H9 (cell line): Measurements from ENCODE around the gene GPC6. TPM values are rescaled to one million over a fixed set of nuclear protein-coding genes. Genes with fewer than 3 reads are reported as not detected.

Experiments used
- DNase-seq: peaks from one replicate; pipeline ENCODE4 v3.0.0-alpha.2; 2017
- H2AFZ ChIP-seq: one replicate; pipeline ENCODE4 v1.6.1; 2013; ENCODE audit warnings: mild to moderate bottlenecking, low read length, control low read depth, moderate library complexity
- H2AK5ac ChIP-seq: 2 replicates; pipeline ENCODE4 v1.6.1; 2013; ENCODE audit warnings: low read length, control low read depth, mixed read lengths; ENCODE audit not compliant: insufficient read length
- H2BK120ac ChIP-seq: one replicate; pipeline ENCODE4 v1.6.1; 2013; ENCODE audit warnings: low read depth, mild to moderate bottlenecking, low read length, control low read depth, inconsistent platforms; ENCODE audit not compliant: poor library complexity, severe bottlenecking
- H2BK12ac ChIP-seq: 2 replicates; pipeline ENCODE4 v1.6.1; 2013; ENCODE audit warnings: low read length, control low read depth, mixed read lengths, low read depth; ENCODE audit not compliant: insufficient read length
- H2BK15ac ChIP-seq: 2 replicates; pipeline ENCODE4 v1.6.1; 2013; ENCODE audit warnings: low read depth, low read length, control low read depth
- H2BK20ac ChIP-seq: one replicate; pipeline ENCODE4 v1.6.1; 2013; ENCODE audit warnings: low read depth, mild to moderate bottlenecking, low read length, control low read depth, inconsistent platforms; ENCODE audit not compliant: poor library complexity, severe bottlenecking
- H2BK5ac ChIP-seq: 2 replicates; pipeline ENCODE4 v1.6.1; 2013; ENCODE audit warnings: low read length, control low read depth, mixed read lengths; ENCODE audit not compliant: insufficient read length
- H3K14ac ChIP-seq: 2 replicates; pipeline ENCODE4 v1.6.1; 2013; ENCODE audit warnings: low read length, control low read depth; ENCODE audit not compliant: insufficient read depth
- H3K18ac ChIP-seq: 2 replicates; pipeline ENCODE4 v1.6.1; 2013; ENCODE audit warnings: low read depth, mild to moderate bottlenecking, mixed read lengths, low read length, control low read depth; ENCODE audit not compliant: insufficient read length
- H3K23ac ChIP-seq: 2 replicates; pipeline ENCODE4 v1.6.1; 2013; ENCODE audit warnings: low read length, control low read depth, mixed read lengths, low read depth; ENCODE audit not compliant: insufficient read length
- H3K23me2 ChIP-seq: 2 replicates; pipeline ENCODE4 v1.6.1; 2013; ENCODE audit warnings: low read depth, mild to moderate bottlenecking, mixed read lengths, low read length, control low read depth; ENCODE audit not compliant: insufficient read length, poor library complexity, severe bottlenecking
- H3K27ac ChIP-seq: 2 replicates; pipeline ENCODE4 v1.5.1; 2013; ENCODE audit warnings: low read length, control low read depth, mixed read lengths, low read depth; ENCODE audit not compliant: insufficient read length
- H3K27me3 ChIP-seq: 2 replicates; pipeline ENCODE4 v1.6.1; 2013; ENCODE audit warnings: low read length, control low read depth, inconsistent platforms; ENCODE audit not compliant: insufficient read depth
- H3K4ac ChIP-seq: 2 replicates; pipeline ENCODE4 v1.6.1; 2013; ENCODE audit warnings: low read depth, mild to moderate bottlenecking, control low read depth, inconsistent platforms, low read length, moderate library complexity
- H3K4me1 ChIP-seq: 2 replicates; pipeline ENCODE4 v1.6.1; 2013; ENCODE audit warnings: low read length, control low read depth, inconsistent platforms; ENCODE audit not compliant: insufficient read depth
- H3K4me2 ChIP-seq: 2 replicates; pipeline ENCODE4 v1.6.1; 2013; ENCODE audit warnings: low read length, control low read depth, mixed read lengths; ENCODE audit not compliant: insufficient read length, insufficient read depth
- H3K56ac ChIP-seq: 2 replicates; pipeline ENCODE4 v1.6.1; 2013; ENCODE audit warnings: low read depth, mild to moderate bottlenecking, mixed read lengths, low read length, control low read depth; ENCODE audit not compliant: insufficient read length
- H3K79me1 ChIP-seq: 2 replicates; pipeline ENCODE4 v1.6.1; 2013; ENCODE audit warnings: low read depth, mild to moderate bottlenecking, moderate library complexity, low read length, control low read depth, inconsistent platforms; ENCODE audit not compliant: insufficient read depth, poor library complexity, severe bottlenecking
- H3K79me2 ChIP-seq: 2 replicates; pipeline ENCODE4 v1.6.1; 2013; ENCODE audit warnings: low read length, control low read depth, inconsistent platforms; ENCODE audit not compliant: insufficient read depth
- H3K9ac ChIP-seq: 2 replicates; pipeline ENCODE4 v1.6.1; 2013; ENCODE audit warnings: low read length, control low read depth, mixed read lengths; ENCODE audit not compliant: insufficient read length; ENCODE audit errors: extremely low read depth
- H3K9me3 ChIP-seq: one replicate; pipeline ENCODE4 v1.6.1; 2013; ENCODE audit warnings: low read depth, low read length, inconsistent platforms; ENCODE audit not compliant: control insufficient read depth
- H3T11ph ChIP-seq: one replicate; pipeline ENCODE4 v1.6.1; 2013; ENCODE audit warnings: mild to moderate bottlenecking, low read length, control low read depth, inconsistent platforms
- H4K20me1 ChIP-seq: one replicate; pipeline ENCODE4 v1.6.1; 2013; ENCODE audit not compliant: control insufficient read depth, insufficient read length, insufficient read depth
- H4K5ac ChIP-seq: 2 replicates; pipeline ENCODE4 v1.6.1; 2013; ENCODE audit warnings: low read depth, mild to moderate bottlenecking, mixed read lengths, low read length, control low read depth; ENCODE audit not compliant: insufficient read length
- H4K8ac ChIP-seq: replicated peaks from 2 replicates; pipeline ENCODE4 v1.6.1; 2013; ENCODE audit warnings: low read length, control low read depth, mixed read lengths, low read depth; ENCODE audit not compliant: insufficient read length
- H4K91ac ChIP-seq: 2 replicates; pipeline ENCODE4 v1.6.1; 2013; ENCODE audit warnings: low read depth, mild to moderate bottlenecking, moderate library complexity, mixed read lengths, low read length, control low read depth; ENCODE audit not compliant: insufficient read length
- H3K27ac Mint-ChIP-seq, 3 experiments: 2 replicates in 2 of 3; 3 replicates in 1 of 3; pipeline ENCODE4 v1.8.0; 2020 to 2021; ENCODE audit warnings: mixed read lengths in 3 of 3, mild to moderate bottlenecking in 1 of 3, moderate library complexity in 1 of 3
- H3K27me3 Mint-ChIP-seq: 2 replicates; pipeline ENCODE4 v1.8.0; 2021; ENCODE audit warnings: low read depth, mild to moderate bottlenecking, moderate library complexity, mixed read lengths
- H3K36me3 Mint-ChIP-seq, 3 experiments: 2 replicates in 2 of 3; 3 replicates in 1 of 3; pipeline ENCODE4 v1.8.0; 2020 to 2021; ENCODE audit warnings: low read depth in 3 of 3, mixed read lengths in 3 of 3; ENCODE audit not compliant: insufficient read depth in 1 of 3
- H3K4me1 Mint-ChIP-seq, 2 experiments: 2 replicates each; pipeline ENCODE4 v1.8.0; 2020; ENCODE audit warnings: mixed read lengths in 2 of 2
- H3K4me3 Mint-ChIP-seq, 2 experiments: 2 replicates in 1 of 2; 3 replicates in 1 of 2; pipeline ENCODE4 v1.8.0; 2020 to 2021; ENCODE audit warnings: mild to moderate bottlenecking in 2 of 2, mixed read lengths in 2 of 2, moderate library complexity in 1 of 2
- H3K9me3 Mint-ChIP-seq, 2 experiments: 2 replicates in 1 of 2; 3 replicates in 1 of 2; pipeline ENCODE4 v1.8.0; 2020; ENCODE audit warnings: mild to moderate bottlenecking in 2 of 2, mixed read lengths in 2 of 2, moderate library complexity in 1 of 2
- WGBS: extraction: QIAGEN DNeasy Blood & Tissue Kit; methylation state at CpG from one replicate; pipeline ENCODE4 v1.1.7; 2013; ENCODE audit warnings: missing lambda C conversion rate, low lambda C conversion rate, mixed read lengths; ENCODE audit not compliant: insufficient read length; ENCODE audit errors: extremely low coverage; 5-methylcytosine and 5-hydroxymethylcytosine counted together
- total RNA-seq: library from RNA; stranded (reverse); gene quantifications from 2 replicates; pipeline ENCODE4 v1.2.1, GENCODE V29; 2021
- TF ChIP-seq, protein P1 (sequence below): fragments of 200-600 bp; sonication (generic); conservative IDR thresholded peaks from 3 replicates; pipeline ENCODE4 v1.8.0; 2021; ENCODE audit warnings: antibody characterized with exemption, mild to moderate bottlenecking

The GPC6 gene
- total RNA-seq, 1 experiment from 2014 or later = 15.6 TPM

DNA sequence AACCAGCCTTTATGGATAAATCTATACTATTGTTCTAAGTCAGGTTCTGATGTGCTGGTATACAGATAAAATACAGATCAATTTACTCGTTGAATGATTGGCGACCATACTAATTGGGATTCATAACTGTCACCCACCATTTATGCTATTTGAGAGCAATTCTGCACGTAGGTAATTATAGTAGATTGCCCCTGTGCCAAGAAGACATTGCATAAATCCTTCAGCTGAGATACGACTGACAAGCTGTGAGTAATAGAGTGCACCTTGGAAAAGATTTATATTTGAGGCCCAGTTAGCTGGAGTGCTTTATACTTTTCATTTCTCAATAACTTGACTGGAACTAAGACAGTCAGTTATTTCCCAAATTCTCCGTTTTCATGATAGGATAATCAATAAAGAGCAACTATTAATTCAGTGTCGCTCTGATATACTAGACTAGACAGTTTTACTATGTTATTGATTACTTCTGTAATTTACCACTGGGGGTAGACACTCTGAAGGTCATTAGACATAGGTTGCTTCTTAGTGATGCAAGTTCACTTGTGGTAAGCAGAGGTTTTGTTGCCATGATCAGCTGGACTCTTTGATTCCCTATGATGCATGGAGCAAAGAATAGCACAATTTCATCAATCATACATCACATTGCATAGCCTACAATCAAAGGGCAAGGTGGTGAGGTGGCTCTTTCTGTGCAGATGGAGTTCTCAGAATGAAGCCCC is 536.3 kb downstream of the GPC6 start:
- no CpG with 5 or more reads among the region's 6 CpGs for WGBS
- DNase-seq = no peak
- Mint-ChIP-seq H3K4me1 (peaks cover 7 to 10% of the 10 kb centered on the region in 2 experiments), H3K9me3 (peaks cover 10 to 19% of the 10 kb centered on the region in 2 experiments; a peak in 4 of 5 replicates), H3K4me3 (no peak overlapping the region; a peak in 1 of 5 replicates), H3K27me3 (no peaks in the 10 kb centered on the region), H3K27ac (no peak overlapping the region), H3K36me3 (peaks cover 5 to 23% (median 19%) of the 10 kb centered on the region in 3 experiments)
- Histone ChIP-seq H3K23me2 (no peaks in the 10 kb centered on the region), H3T11ph (no peak overlapping the region), H2BK12ac (no peak overlapping the region), H2BK120ac (no peak overlapping the region), H3K4me2 (no peak overlapping the region), H3K27ac (no peak overlapping the region), H3K23ac (no peak overlapping the region), H4K5ac (no peak overlapping the region), H2AFZ (no peak overlapping the region), H3K79me2 (no peaks in the 10 kb centered on the region), H3K9me3 (peaks cover 4% of the 10 kb centered on the region), H2BK5ac (no peak overlapping the region), H2AK5ac (no peak overlapping the region), H4K20me1 (no peaks in the 10 kb centered on the region), H2BK20ac (no peak overlapping the region), H3K9ac (no peak overlapping the region), H4K8ac (no peak overlapping the region), H3K4ac (no peak overlapping the region), H4K91ac (no peak overlapping the region), H3K79me1 (no peaks in the 10 kb centered on the region), H2BK15ac (no peak overlapping the region), H3K14ac (no peak overlapping the region), H3K4me1 (no peaks in the 10 kb centered on the region), H3K18ac (no peak overlapping the region), H3K56ac (no peak overlapping the region), H3K27me3 (no peaks in the 10 kb centered on the region)
- TF ChIP-seq, protein P1, sequence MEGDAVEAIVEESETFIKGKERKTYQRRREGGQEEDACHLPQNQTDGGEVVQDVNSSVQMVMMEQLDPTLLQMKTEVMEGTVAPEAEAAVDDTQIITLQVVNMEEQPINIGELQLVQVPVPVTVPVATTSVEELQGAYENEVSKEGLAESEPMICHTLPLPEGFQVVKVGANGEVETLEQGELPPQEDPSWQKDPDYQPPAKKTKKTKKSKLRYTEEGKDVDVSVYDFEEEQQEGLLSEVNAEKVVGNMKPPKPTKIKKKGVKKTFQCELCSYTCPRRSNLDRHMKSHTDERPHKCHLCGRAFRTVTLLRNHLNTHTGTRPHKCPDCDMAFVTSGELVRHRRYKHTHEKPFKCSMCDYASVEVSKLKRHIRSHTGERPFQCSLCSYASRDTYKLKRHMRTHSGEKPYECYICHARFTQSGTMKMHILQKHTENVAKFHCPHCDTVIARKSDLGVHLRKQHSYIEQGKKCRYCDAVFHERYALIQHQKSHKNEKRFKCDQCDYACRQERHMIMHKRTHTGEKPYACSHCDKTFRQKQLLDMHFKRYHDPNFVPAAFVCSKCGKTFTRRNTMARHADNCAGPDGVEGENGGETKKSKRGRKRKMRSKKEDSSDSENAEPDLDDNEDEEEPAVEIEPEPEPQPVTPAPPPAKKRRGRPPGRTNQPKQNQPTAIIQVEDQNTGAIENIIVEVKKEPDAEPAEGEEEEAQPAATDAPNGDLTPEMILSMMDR = no peak
